HepG2 (cell line): ENCODE measurements around the gene VPS18. TPM values are rescaled to one million over a fixed set of nuclear protein-coding genes. Genes with fewer than 3 reads are reported as not detected.

Experiments used
- ATAC-seq: fragments of 200-7000 bp; cut with Tn5 transposase; 3 replicates; pipeline ENCODE4 v1.9.1; 2020; ENCODE audit warnings: mild to moderate bottlenecking, moderate library complexity
- BruUV-seq: library from RNA; stranded (reverse); fragments of 400-500 nt; replicated peaks from 2 replicates; lab custom pipeline; 2021; lab: Mats Ljungman, UMichigan
- CTCF ChIA-PET: fragments of 300-600 bp; formaldehyde crosslinking; extraction: SDS; loops from one replicate; lab custom pipeline; 2021; ENCODE audit warnings: low total read pairs, inconsistent platforms, low intra/inter-chr PET ratio; lab: Yijun Ruan, JAX
- POLR2A ChIA-PET: fragments of 350-600 bp; sonication (Branson Sonifier 250); formaldehyde crosslinking; loops from one replicate; lab custom pipeline; 2020; ENCODE audit warnings: antibody characterized with exemption, inconsistent platforms; lab: Yijun Ruan, JAX
- DNase-seq: peaks from one replicate; pipeline ENCODE4 v3.0.0-alpha.2; 2015; ENCODE audit warnings: low spot score
- FAIRE-seq: peaks from 3 replicates; lab custom pipeline; 2011; peaks lifted over from hg19 to GRCh38; lab: Jason Lieb, UNC
- H2AFZ ChIP-seq: one replicate; pipeline ENCODE4 v1.6.1; 2011; ENCODE audit warnings: low read length, inconsistent platforms
- H3K27ac ChIP-seq: fragments of 300-600 bp; 3 replicates; pipeline ENCODE4 v1.8.0; 2011; ENCODE audit warnings: mixed run types, mild to moderate bottlenecking, mixed read lengths, low read length, inconsistent platforms; ENCODE audit not compliant: insufficient read depth; ENCODE audit errors: extremely low read length
- H3K27me3 ChIP-seq, 2 experiments: fragments of 200-600 bp in 1 of 2; 2 replicates in 1 of 2; 3 replicates in 1 of 2; pipeline versions ENCODE4 v1.6.0 to v1.8.0; 2011; ENCODE audit warnings: low read length in 2 of 2, mild to moderate bottlenecking in 2 of 2, moderate library complexity in 2 of 2, inconsistent platforms in 1 of 2; ENCODE audit not compliant: insufficient read depth in 2 of 2, control insufficient read depth in 1 of 2
- H3K36me3 ChIP-seq, 2 experiments: fragments of 200-600 bp in 1 of 2; replicated peaks in 1 of 2; 2 replicates in 1 of 2; 3 replicates in 1 of 2; pipeline versions ENCODE4 v1.5.1 to v1.8.0; 2011; ENCODE audit warnings: low read length in 2 of 2, inconsistent platforms in 1 of 2; ENCODE audit not compliant: insufficient read depth in 2 of 2, control insufficient read depth in 1 of 2
- H3K4me1 ChIP-seq: 2 replicates; pipeline ENCODE4 v1.5.1; 2012; ENCODE audit warnings: low read length, inconsistent platforms; ENCODE audit not compliant: insufficient read depth
- H3K4me2 ChIP-seq: 2 replicates; pipeline ENCODE4 v1.6.0; 2011; ENCODE audit warnings: low read depth, low read length, inconsistent platforms
- H3K4me3 ChIP-seq, 3 experiments: fragments of 200-600 bp in 1 of 3; sonication (generic), shearing (Covaris generic) in 1 of 3; replicated peaks in 1 of 3; 2 replicates each; pipeline ENCODE4 v1.5.1; 2011 to 2016; ENCODE audit warnings: low read length in 3 of 3, inconsistent platforms in 2 of 3, low read depth in 2 of 3, mild to moderate bottlenecking in 2 of 3, control low read depth in 1 of 3, mixed read lengths in 1 of 3; ENCODE audit not compliant: insufficient read depth in 1 of 3
- H3K79me2 ChIP-seq: one replicate; pipeline ENCODE4 v1.6.1; 2011; ENCODE audit warnings: low read length, inconsistent platforms; ENCODE audit not compliant: insufficient read depth
- H3K9ac ChIP-seq: 2 replicates; pipeline ENCODE4 v1.6.0; 2011; ENCODE audit warnings: mild to moderate bottlenecking, low read depth, low read length, inconsistent platforms; ENCODE audit not compliant: insufficient read depth
- H3K9me3 ChIP-seq: 2 replicates; pipeline ENCODE4 v1.5.1; 2012; ENCODE audit warnings: mild to moderate bottlenecking, low read length
- H4K20me1 ChIP-seq: 2 replicates; pipeline ENCODE4 v1.6.0; 2011; ENCODE audit warnings: inconsistent platforms, mild to moderate bottlenecking, low read length, moderate library complexity; ENCODE audit not compliant: insufficient read depth
- AGO2 ChIP-seq: fragments of 200-400 bp; formaldehyde crosslinking; optimal IDR thresholded peaks from 2 replicates; pipeline ENCODE3; 2017; ENCODE audit warnings: mild to moderate bottlenecking, low read depth, low read length, moderate library complexity
- CREB1 ChIP-seq, 2 experiments: fragments of 450-650 bp in 1 of 2; IDR thresholded peaks; 2 replicates each; pipeline ENCODE4 v1.6.1; 2016 to 2017; ENCODE audit warnings: control low read depth in 1 of 2, mild to moderate bottlenecking in 1 of 2, missing compliant biosample characterization in 1 of 2, missing genetic modification characterization in 1 of 2
- DR1 ChIP-seq: sonication (generic); formaldehyde crosslinking; IDR thresholded peaks from 2 replicates; pipeline ENCODE4 v1.8.0; 2021; ENCODE audit warnings: mild to moderate bottlenecking, missing genetic modification reagents, inconsistent platforms
- HNF1B ChIP-seq: sonication (generic); formaldehyde crosslinking; IDR thresholded peaks from 2 replicates; pipeline ENCODE4 v1.5.1; 2020; ENCODE audit warnings: mild to moderate bottlenecking, moderate library complexity, missing genetic modification reagents
- MEF2D ChIP-seq: sonication (generic); formaldehyde crosslinking; IDR thresholded peaks from 2 replicates; pipeline ENCODE4 v1.5.1; 2020; ENCODE audit warnings: mild to moderate bottlenecking, missing genetic modification reagents
- MTF1 ChIP-seq: sonication (generic); formaldehyde crosslinking; IDR thresholded peaks from 2 replicates; pipeline ENCODE4 v1.5.0; 2020; ENCODE audit warnings: missing genetic modification reagents
- NFE2L2 ChIP-seq: fragments of 150-350 bp; IDR thresholded peaks from 2 replicates; pipeline ENCODE4 v1.6.1; 2014; ENCODE audit warnings: low read length
- REPIN1 ChIP-seq: sonication (generic); formaldehyde crosslinking; IDR thresholded peaks from 2 replicates; pipeline ENCODE4 v1.8.0; 2022; ENCODE audit warnings: missing genetic modification reagents, low read depth, mild to moderate bottlenecking, borderline replicate concordance
- SPEN ChIP-seq: sonication (generic); formaldehyde crosslinking; IDR thresholded peaks from 2 replicates; pipeline ENCODE4 v1.5.1; 2020; ENCODE audit warnings: low read depth, mild to moderate bottlenecking, missing genetic modification reagents
- ZNF138 ChIP-seq: sonication (generic); formaldehyde crosslinking; IDR thresholded peaks from 2 replicates; pipeline ENCODE4 v1.5.0; 2020; ENCODE audit warnings: mild to moderate bottlenecking, low read depth, missing genetic modification reagents
- ZNF235 ChIP-seq: sonication (generic); formaldehyde crosslinking; IDR thresholded peaks from 2 replicates; pipeline ENCODE4 v1.8.1; 2023; ENCODE audit warnings: mild to moderate bottlenecking, missing genetic modification reagents, borderline replicate concordance
- ZNF75D ChIP-seq: sonication (generic); formaldehyde crosslinking; IDR thresholded peaks from 2 replicates; pipeline ENCODE4 v1.8.1; 2023; ENCODE audit warnings: missing genetic modification reagents, mild to moderate bottlenecking, borderline replicate concordance
- ZNF850 ChIP-seq: sonication (generic); formaldehyde crosslinking; conservative IDR thresholded peaks from 2 replicates; pipeline ENCODE4 v1.9.0; 2021; ENCODE audit warnings: mild to moderate bottlenecking, missing genetic modification reagents
- WGBS: methylation state at CpG from one replicate; pipeline ENCODE4 v1.1.6; 2017; ENCODE audit warnings: low lambda C conversion rate; 5-methylcytosine and 5-hydroxymethylcytosine counted together
- in situ Hi-C: cut with HindIII; loops from 2 replicates; pipeline ENCODE4 v1.10.0; 2017; ENCODE audit warnings: low pct_unique_long_range_greater_than_20kb; ENCODE audit not compliant: extremely low pct_ligation_motif_present
- intact Hi-C: fragments of 100-400 bp; cut with micrococcal nuclease; formaldehyde crosslinking; loops from one replicate; pipeline ENCODE4 v1.10.0; 2022; ENCODE audit not compliant: unreplicated experiment
- polyA plus RNA-seq, 8 experiments: library from polyadenylated mRNA; depleted of rRNA in 3 of 8; stranded (reverse) in 7 of 8; unstranded in 1 of 8; fragments of >200 nt; fragmentation: Illumina TruSeq in 4 of 8; extraction: Trizol in 4 of 8; gene quantifications; 2 replicates each; pipeline versions ENCODE4 v1.2.1 to v1.2.3, GENCODE V29; 2011 to 2016; ENCODE audit warnings: low read depth in 4 of 8, missing spikeins in 1 of 8, mixed read lengths in 1 of 8; ENCODE audit not compliant: insufficient read depth in 1 of 8
- total RNA-seq, 5 experiments: library from RNA; depleted of rRNA; stranded (reverse); fragments of >200 nt; fragmentation: Illumina TruSeq; extraction: Trizol; gene quantifications; 2 replicates each; pipeline ENCODE4 v1.2.3, GENCODE V29; 2016; ENCODE audit warnings: low read depth in 1 of 5
- TF ChIP-seq, protein P1 (sequence below): sonication (generic); formaldehyde crosslinking; IDR thresholded peaks from 2 replicates; pipeline ENCODE4 v1.8.1; 2023; ENCODE audit warnings: mild to moderate bottlenecking, missing genetic modification reagents

Gene VPS18
- total and polyA plus RNA-seq, 2 of the 13 experiments (the other 11 are each of a cell fraction or from before 2014, with no cell fraction given), result 5.8 to 17.0 TPM

- in situ Hi-C loops, result no loop called here
- 9% methylated on average over 3 of the region's 5 CpGs for WGBS
- Histone ChIP-seq H3K79me2 (no peaks in the 10 kb centered on the region), H3K27me3 (peaks cover 0 to 27% of the 10 kb centered on the region in 2 experiments; a peak in 2 of 5 replicates), H2AFZ (no peak overlapping the region), H3K4me3 (no peak overlapping the region), H3K9me3 (no peaks in the 10 kb centered on the region), H3K36me3 (no peaks in the 10 kb centered on the region), H3K27ac (no peak overlapping the region), H3K4me1 (peaks cover 22% of the 10 kb centered on the region), H3K4me2 (no peak overlapping the region), H4K20me1 (no peaks in the 10 kb centered on the region), H3K9ac (no peak overlapping the region)
- CTCF ChIA-PET, result no interaction called here
- no TSS peak for BruUV-seq
- ATAC-seq (no peak), FAIRE-seq (no peak), DNase-seq (no peak)
- intact Hi-C loops, result no loop called here
- POLR2A ChIA-PET, result interaction anchor here (1.8 kb wide), 1 partner anchor 24 kb away, joined by 6 read pairs; the partner anchor contains the start of gene VPS18
- TF ChIP-seq REPIN1 (CRISPR knock-in tag), result no peak
- no peak for TF ChIP-seq MEF2D (CRISPR knock-in tag)
- TF ChIP-seq, protein P1, sequence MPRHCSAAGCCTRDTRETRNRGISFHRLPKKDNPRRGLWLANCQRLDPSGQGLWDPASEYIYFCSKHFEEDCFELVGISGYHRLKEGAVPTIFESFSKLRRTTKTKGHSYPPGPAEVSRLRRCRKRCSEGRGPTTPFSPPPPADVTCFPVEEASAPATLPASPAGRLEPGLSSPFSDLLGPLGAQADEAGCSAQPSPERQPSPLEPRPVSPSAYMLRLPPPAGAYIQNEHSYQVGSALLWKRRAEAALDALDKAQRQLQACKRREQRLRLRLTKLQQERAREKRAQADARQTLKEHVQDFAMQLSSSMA (CRISPR knock-in tag), result no peak
- TF ChIP-seq AGO2, result no peak
- no peak for TF ChIP-seq ZNF75D
- no peak for TF ChIP-seq DR1 (CRISPR knock-in tag)
- no peak for TF ChIP-seq SPEN
- no peak for TF ChIP-seq ZNF850
- no peak for TF ChIP-seq CREB1 (IDR thresholded peaks at IDR 0.05)
- no peak for TF ChIP-seq CREB1 (CRISPR knock-in tag; IDR thresholded peaks at IDR 0.05)
- no peak for TF ChIP-seq ZNF235 (CRISPR knock-in tag)
- TF ChIP-seq MTF1 (CRISPR knock-in tag), result no peak
- TF ChIP-seq HNF1B, result no peak
- no peak for TF ChIP-seq ZNF138
- no peak for TF ChIP-seq NFE2L2
Measured at GRCh38 chr15:40869686-40870085, 24.6 kb upstream of the VPS18 start.
